GM23338 (cell line): ENCODE results near the gene B3GALT4. TPM values are rescaled to one million over a fixed set of nuclear protein-coding genes. Genes with fewer than 3 reads are reported as not detected.

ENCODE experiments used
- ATAC-seq: fragments of 200-7000 bp; cut with Tn5 transposase; 3 replicates; pipeline ENCODE4 v1.9.1; 2020
- DNase-seq: peaks from one replicate; pipeline ENCODE4 v3.0.0-alpha.2; 2015; ENCODE audit warnings: low spot score
- H2AFZ ChIP-seq: fragments of 200-600 bp; sonication (generic); 2 replicates; pipeline ENCODE4 v1.8.0; 2016; ENCODE audit warnings: antibody characterized with exemption, mild to moderate bottlenecking, moderate library complexity
- H3F3A ChIP-seq: fragments of 200-600 bp; sonication (generic); replicated peaks from 2 replicates; pipeline ENCODE4 v1.8.0; 2017; ENCODE audit warnings: antibody characterized with exemption, mixed run types, low read depth
- H3K27ac ChIP-seq: fragments of 200-600 bp; sonication (generic); 2 replicates; pipeline ENCODE4 v1.6.1; 2016; ENCODE audit warnings: low read depth
- H3K27me3 ChIP-seq: fragments of 200-600 bp; sonication (generic); 2 replicates; pipeline ENCODE4 v1.8.0; 2016; ENCODE audit warnings: mild to moderate bottlenecking, mixed run types, moderate library complexity; ENCODE audit not compliant: insufficient read depth
- H3K36me3 ChIP-seq: fragments of 200-600 bp; sonication (generic); 2 replicates; pipeline ENCODE4 v1.8.0; 2016; ENCODE audit warnings: mild to moderate bottlenecking; ENCODE audit not compliant: insufficient read depth
- H3K4me1 ChIP-seq: fragments of 200-600 bp; sonication (generic); 2 replicates; pipeline ENCODE4 v1.8.0; 2016; ENCODE audit warnings: mild to moderate bottlenecking, moderate library complexity; ENCODE audit not compliant: insufficient read depth
- H3K4me2 ChIP-seq: fragments of 200-600 bp; sonication (generic); 2 replicates; pipeline ENCODE4 v1.7.1; 2017; ENCODE audit warnings: mixed run types
- H3K4me3 ChIP-seq: fragments of 200-600 bp; sonication (generic); 2 replicates; pipeline ENCODE4 v1.6.1; 2016; ENCODE audit warnings: mixed run types
- H3K79me2 ChIP-seq: fragments of 200-600 bp; sonication (generic); replicated peaks from 2 replicates; pipeline ENCODE4 v1.8.0; 2017; ENCODE audit warnings: mild to moderate bottlenecking; ENCODE audit not compliant: insufficient read depth
- H3K9me2 ChIP-seq: fragments of 200-600 bp; sonication (generic); 2 replicates; pipeline ENCODE4 v1.8.0; 2017; ENCODE audit not compliant: insufficient read depth
- H4K20me1 ChIP-seq: fragments of 200-600 bp; sonication (generic); replicated peaks from 2 replicates; pipeline ENCODE4 v1.8.0; 2017; ENCODE audit warnings: mild to moderate bottlenecking; ENCODE audit not compliant: insufficient read depth
- H3K27ac Mint-ChIP-seq: 2 replicates; pipeline ENCODE4 v1.8.0; 2020; ENCODE audit warnings: inconsistent platforms, mild to moderate bottlenecking, moderate library complexity, mixed read lengths
- H3K27me3 Mint-ChIP-seq: 3 replicates; pipeline ENCODE4 v1.8.0; 2022; ENCODE audit warnings: low read depth, mild to moderate bottlenecking, moderate library complexity, mixed read lengths, inconsistent platforms; ENCODE audit not compliant: insufficient read depth, poor library complexity
- H3K36me3 Mint-ChIP-seq: 3 replicates; pipeline ENCODE4 v1.8.0; 2021; ENCODE audit warnings: low read depth, mild to moderate bottlenecking, inconsistent platforms, moderate library complexity, mixed read lengths
- H3K4me1 Mint-ChIP-seq: 3 replicates; pipeline ENCODE4 v1.8.0; 2020; ENCODE audit warnings: mild to moderate bottlenecking, inconsistent platforms, mixed read lengths
- H3K4me3 Mint-ChIP-seq: 3 replicates; pipeline ENCODE4 v1.8.0; 2021; ENCODE audit warnings: moderate library complexity, mild to moderate bottlenecking, inconsistent platforms, mixed read lengths
- H3K9me3 Mint-ChIP-seq: 3 replicates; pipeline ENCODE4 v1.8.0; 2020; ENCODE audit warnings: moderate library complexity, mild to moderate bottlenecking, inconsistent platforms, mixed read lengths
- CREB1 ChIP-seq: fragments of 250-450 bp; sonication (Bioruptor Pico); IDR thresholded peaks from 2 replicates; pipeline ENCODE4 v1.5.0; 2020; ENCODE audit warnings: low read depth, mild to moderate bottlenecking, moderate library complexity
- EZH2 ChIP-seq: fragments of 200-600 bp; sonication (generic); IDR thresholded peaks from one replicate; pipeline ENCODE4 v1.8.0; 2017; ENCODE audit warnings: antibody characterized with exemption, mild to moderate bottlenecking, low read depth; ENCODE audit not compliant: unreplicated experiment
- EZH2phosphoT487 ChIP-seq: fragments of 200-600 bp; sonication (generic); IDR thresholded peaks from one replicate; pipeline ENCODE4 v1.8.1; 2018; ENCODE audit warnings: antibody characterized with exemption; ENCODE audit not compliant: unreplicated experiment
- JUNB ChIP-seq: IDR thresholded peaks from one replicate; pipeline ENCODE4 v1.6.1; 2016; ENCODE audit warnings: antibody characterized with exemption; ENCODE audit not compliant: unreplicated experiment
- POLR2AphosphoS5 ChIP-seq: IDR thresholded peaks from 2 replicates; pipeline ENCODE4 v1.6.1; 2016; ENCODE audit warnings: antibody characterized with exemption, low read depth
- STAT1 ChIP-seq: IDR thresholded peaks from one replicate; pipeline ENCODE4 v1.6.1; 2016; ENCODE audit warnings: antibody characterized with exemption; ENCODE audit not compliant: unreplicated experiment
- ZNF331 ChIP-seq: fragments of 250-450 bp; sonication (Bioruptor Pico); IDR thresholded peaks from 2 replicates; pipeline ENCODE4 v1.5.0; 2020; ENCODE audit warnings: low read depth, mild to moderate bottlenecking, moderate library complexity
- ZNF462 ChIP-seq: fragments of 250-450 bp; sonication (Bioruptor Pico); IDR thresholded peaks from 2 replicates; pipeline ENCODE4 v1.5.0; 2020; ENCODE audit warnings: mild to moderate bottlenecking, moderate library complexity
- polyA plus RNA-seq: library from polyadenylated mRNA; unstranded; fragments of >200 nt; fragmentation: Nextera tagmentation; extraction: Ambion mirVana; gene quantifications from 2 replicates; pipeline ENCODE4 v1.2.1, GENCODE V29; 2016
- total RNA-seq: library from RNA; depleted of rRNA; stranded (reverse); fragments of >200 nt; shearing (Covaris generic); gene quantifications from 2 replicates; pipeline ENCODE4 v1.2.3, GENCODE V29; 2014
- TF ChIP-seq, protein P1 (sequence below), 2 experiments: fragments of 200-600 bp in 1 of 2; sonication (generic) in 1 of 2; conservative IDR thresholded peaks; 2 replicates each; pipeline versions ENCODE4 v1.5.1 to v1.6.1; 2016 to 2017; ENCODE audit warnings: antibody characterized with exemption in 2 of 2, low read depth in 2 of 2, mild to moderate bottlenecking in 2 of 2, moderate library complexity in 1 of 2
- TF ChIP-seq, protein P2 (sequence below): IDR thresholded peaks from 2 replicates; pipeline ENCODE4 v1.6.1; 2016; ENCODE audit warnings: antibody characterized with exemption

Gene B3GALT4
- total and polyA plus RNA-seq, 2 experiments from 2014 or later: 1.3 to 2.3 TPM

- no peak for ATAC-seq
- Histone ChIP-seq H3K79me2 (peaks cover 22% of the 10 kb centered on the region), H3K36me3 (no peaks in the 10 kb centered on the region), H3K27ac (no peak overlapping the region), H3K4me2 (no peak overlapping the region), H3K27me3 (no peaks in the 10 kb centered on the region), H3F3A (peaks cover 14% of the 10 kb centered on the region; the same call in 1 of the 2 replicates), H3K4me3 (no peak overlapping the region), H4K20me1 (peaks cover 3% of the 10 kb centered on the region; the same call in 1 of the 2 replicates), H3K4me1 (peaks cover 7% of the 10 kb centered on the region), H3K9me2 (no peaks in the 10 kb centered on the region), H2AFZ (no peak overlapping the region)
- Mint-ChIP-seq H3K36me3 (peaks cover 34% of the 10 kb centered on the region), H3K9me3 (no peaks in the 10 kb centered on the region), H3K4me1 (peaks cover 28% of the 10 kb centered on the region), H3K4me3 (no peak overlapping the region), H3K27me3 (peaks cover 14% of the 10 kb centered on the region), H3K27ac (no peak overlapping the region)
- no peak for DNase-seq
- TF ChIP-seq POLR2AphosphoS5 (no peak), EZH2 (no peak), ZNF462 (no peak), CREB1 (CRISPR knock-in tag) (no peak), ZNF331 (CRISPR knock-in tag) (no peak), JUNB (no peak), EZH2phosphoT487 (no peak), STAT1 (no peak)
- TF ChIP-seq, protein P1, sequence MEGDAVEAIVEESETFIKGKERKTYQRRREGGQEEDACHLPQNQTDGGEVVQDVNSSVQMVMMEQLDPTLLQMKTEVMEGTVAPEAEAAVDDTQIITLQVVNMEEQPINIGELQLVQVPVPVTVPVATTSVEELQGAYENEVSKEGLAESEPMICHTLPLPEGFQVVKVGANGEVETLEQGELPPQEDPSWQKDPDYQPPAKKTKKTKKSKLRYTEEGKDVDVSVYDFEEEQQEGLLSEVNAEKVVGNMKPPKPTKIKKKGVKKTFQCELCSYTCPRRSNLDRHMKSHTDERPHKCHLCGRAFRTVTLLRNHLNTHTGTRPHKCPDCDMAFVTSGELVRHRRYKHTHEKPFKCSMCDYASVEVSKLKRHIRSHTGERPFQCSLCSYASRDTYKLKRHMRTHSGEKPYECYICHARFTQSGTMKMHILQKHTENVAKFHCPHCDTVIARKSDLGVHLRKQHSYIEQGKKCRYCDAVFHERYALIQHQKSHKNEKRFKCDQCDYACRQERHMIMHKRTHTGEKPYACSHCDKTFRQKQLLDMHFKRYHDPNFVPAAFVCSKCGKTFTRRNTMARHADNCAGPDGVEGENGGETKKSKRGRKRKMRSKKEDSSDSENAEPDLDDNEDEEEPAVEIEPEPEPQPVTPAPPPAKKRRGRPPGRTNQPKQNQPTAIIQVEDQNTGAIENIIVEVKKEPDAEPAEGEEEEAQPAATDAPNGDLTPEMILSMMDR (conservative IDR thresholded peaks at IDR 0.05; ENCODE audit: low read depth in 2 of 2): no peak
- TF ChIP-seq, protein P2, sequence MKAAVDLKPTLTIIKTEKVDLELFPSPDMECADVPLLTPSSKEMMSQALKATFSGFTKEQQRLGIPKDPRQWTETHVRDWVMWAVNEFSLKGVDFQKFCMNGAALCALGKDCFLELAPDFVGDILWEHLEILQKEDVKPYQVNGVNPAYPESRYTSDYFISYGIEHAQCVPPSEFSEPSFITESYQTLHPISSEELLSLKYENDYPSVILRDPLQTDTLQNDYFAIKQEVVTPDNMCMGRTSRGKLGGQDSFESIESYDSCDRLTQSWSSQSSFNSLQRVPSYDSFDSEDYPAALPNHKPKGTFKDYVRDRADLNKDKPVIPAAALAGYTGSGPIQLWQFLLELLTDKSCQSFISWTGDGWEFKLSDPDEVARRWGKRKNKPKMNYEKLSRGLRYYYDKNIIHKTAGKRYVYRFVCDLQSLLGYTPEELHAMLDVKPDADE: no peak
Observed at GRCh38 chr6:33294086-33294823, 17.3 kb downstream of the B3GALT4 start.
